GM12878 (cell line): Measurements from ENCODE around the gene PARN. TPM values are rescaled to one million over a fixed set of nuclear protein-coding genes. Genes with fewer than 3 reads are reported as not detected.

Source experiments
- ATAC-seq: fragments of 200-7000 bp; cut with Tn5 transposase; 3 replicates; pipeline ENCODE4 v1.9.1; 2020; ENCODE audit warnings: mild to moderate bottlenecking, moderate library complexity
- Bru-seq: library from RNA; stranded (reverse); fragments of 400-500 nt; gene quantifications from one replicate; lab custom pipeline; 2021; lab: Mats Ljungman, UMichigan
- BruChase-seq, 2 experiments: library from RNA; stranded (reverse); fragments of 400-500 nt; gene quantifications; one replicate each; lab custom pipeline; 2021; lab: Mats Ljungman, UMichigan
- BruUV-seq: library from RNA; stranded (reverse); fragments of 400-500 nt; replicated peaks from 2 replicates; lab custom pipeline; 2021; lab: Mats Ljungman, UMichigan
- CTCF ChIA-PET: fragments of 300-600 bp; sonication (Branson Sonifier 250); formaldehyde crosslinking; extraction: SDS; loops from one replicate; lab custom pipeline; 2021; ENCODE audit warnings: inconsistent platforms; lab: Yijun Ruan, JAX
- POLR2A ChIA-PET: fragments of 350-600 bp; formaldehyde crosslinking; extraction: SDS; loops from one replicate; lab custom pipeline; 2021; ENCODE audit warnings: inconsistent platforms; lab: Charles Lee
- RAD21 ChIA-PET: fragments of 300-600 bp; sonication (Branson Sonifier 250); formaldehyde crosslinking; loops from one replicate; lab custom pipeline; 2023; ENCODE audit warnings: antibody characterized with exemption; ENCODE audit not compliant: unreplicated experiment; lab: Charles Lee
- SMC1A ChIA-PET: fragments of 300-600 bp; sonication (Branson Sonifier 250); formaldehyde crosslinking; loops from one replicate; lab custom pipeline; 2023; ENCODE audit not compliant: unreplicated experiment, uncharacterized antibody; lab: Charles Lee
- DNase-seq: peaks from one replicate; pipeline ENCODE4 v3.0.0-alpha.2; 2011; ENCODE audit warnings: low read depth, low spot score
- FAIRE-seq: peaks from 3 replicates; lab custom pipeline; 2011; peaks lifted over from hg19 to GRCh38; lab: Jason Lieb, UNC
- H2AFZ ChIP-seq: 2 replicates; pipeline ENCODE4 v1.6.0; 2011; ENCODE audit warnings: low read depth, low read length, control low read depth; ENCODE audit not compliant: control insufficient read depth
- H3K27ac ChIP-seq: 2 replicates; pipeline ENCODE4 v1.5.1; 2011; ENCODE audit warnings: control low read depth; ENCODE audit not compliant: control insufficient read depth, insufficient read depth
- H3K27me3 ChIP-seq, 2 experiments: replicated peaks in 1 of 2; 2 replicates each; pipeline versions ENCODE4 v1.6.0 to v1.6.1; 2011; ENCODE audit warnings: low read length in 1 of 2; ENCODE audit not compliant: control insufficient read depth in 2 of 2, insufficient read depth in 2 of 2
- H3K36me3 ChIP-seq, 2 experiments: 2 replicates each; pipeline ENCODE4 v1.5.1; 2011; ENCODE audit warnings: low read length in 1 of 2; ENCODE audit not compliant: control insufficient read depth in 2 of 2, insufficient read depth in 2 of 2
- H3K4me1 ChIP-seq: 2 replicates; pipeline ENCODE4 v1.6.1; 2011; ENCODE audit warnings: mild to moderate bottlenecking, low read length, moderate library complexity, mixed read lengths; ENCODE audit not compliant: control insufficient read depth, insufficient read depth
- H3K4me2 ChIP-seq: 2 replicates; pipeline ENCODE4 v1.6.0; 2011; ENCODE audit warnings: control low read depth; ENCODE audit not compliant: control insufficient read depth, insufficient read depth
- H3K4me3 ChIP-seq: fragments of 200-600 bp; sonication (generic); 2 replicates; pipeline ENCODE4 v1.5.1; 2016
- H3K79me2 ChIP-seq: 2 replicates; pipeline ENCODE4 v1.6.0; 2011; ENCODE audit warnings: low read length; ENCODE audit not compliant: control insufficient read depth, insufficient read depth
- H3K9ac ChIP-seq: 2 replicates; pipeline ENCODE4 v1.8.0; 2011; ENCODE audit warnings: low read length, control low read depth, mixed read lengths; ENCODE audit not compliant: control insufficient read depth, insufficient read depth
- H3K9me3 ChIP-seq: replicated peaks from 3 replicates; pipeline ENCODE4 v1.5.1; 2011; ENCODE audit warnings: mild to moderate bottlenecking, low read length; ENCODE audit not compliant: control insufficient read depth, insufficient read depth
- H4K20me1 ChIP-seq: 2 replicates; pipeline ENCODE4 v1.6.0; 2011; ENCODE audit not compliant: control insufficient read depth, insufficient read depth
- CREM ChIP-seq: IDR thresholded peaks from 2 replicates; pipeline ENCODE4 v1.6.1; 2014; ENCODE audit warnings: antibody characterized with exemption, low read depth
- EP300 ChIP-seq, 2 experiments: fragments of 150-350 bp in 1 of 2; IDR thresholded peaks; 2 replicates each; pipeline ENCODE4 v1.6.1; 2011 to 2012; ENCODE audit warnings: low read depth in 2 of 2, low read length in 2 of 2, borderline replicate concordance in 1 of 2, improper control_type of control experiment in 1 of 2, inconsistent platforms in 1 of 2; ENCODE audit not compliant: control insufficient read depth in 1 of 2
- IKZF2 ChIP-seq, 2 experiments: fragments of 450-650 bp; IDR thresholded peaks; 2 replicates each; pipeline ENCODE4 v1.6.1; 2017; ENCODE audit warnings: mild to moderate bottlenecking in 2 of 2, moderate library complexity in 2 of 2
- RB1 ChIP-seq: fragments of 450-650 bp; formaldehyde crosslinking; IDR thresholded peaks from 2 replicates; pipeline ENCODE4 v1.6.1; 2017; ENCODE audit warnings: mild to moderate bottlenecking, borderline replicate concordance
- SIX5 ChIP-seq: IDR thresholded peaks from 2 replicates; pipeline ENCODE4 v1.6.1; 2011; ENCODE audit warnings: mild to moderate bottlenecking, low read depth, low read length, moderate library complexity; ENCODE audit not compliant: severe bottlenecking
- SUPT20H ChIP-seq: IDR thresholded peaks from 2 replicates; pipeline ENCODE4 v1.6.1; 2011; ENCODE audit warnings: low read depth, mild to moderate bottlenecking, low read length, moderate library complexity, borderline replicate concordance; ENCODE audit not compliant: control insufficient read depth
- TCF12 ChIP-seq: IDR thresholded peaks from 2 replicates; pipeline ENCODE4 v1.6.1; 2011; ENCODE audit warnings: low read depth, mild to moderate bottlenecking, low read length
- WGBS: methylation state at CpG from one replicate; pipeline ENCODE4 v1.1.6; 2016; ENCODE audit warnings: low lambda C conversion rate; ENCODE audit not compliant: insufficient replicate concordance, insufficient coverage; ENCODE audit errors: missing lambda C conversion rate; 5-methylcytosine and 5-hydroxymethylcytosine counted together
- in situ Hi-C: fragments of 300-500 bp; cut with MboI; formaldehyde crosslinking; loops from 9 replicates; pipeline ENCODE4 v1.14.3; 2018; ENCODE audit warnings: mixed read lengths
- intact Hi-C: fragments of 100-400 bp; cut with micrococcal nuclease; formaldehyde crosslinking; loops from one replicate; pipeline ENCODE4 v1.14.2; 2022; ENCODE audit not compliant: unreplicated experiment
- long read RNA-seq, 2 experiments: library from polyadenylated mRNA; unstranded; transcript quantifications; one replicate each; pipeline ENCODE4 v2.0.0, GENCODE V29; 2019 to 2020
- polyA minus RNA-seq, 3 experiments: library from RNA; depleted of rRNA, polyadenylated mRNA; stranded (reverse); fragments of >200 nt; gene quantifications; 2 replicates each; pipeline ENCODE4 v1.2.3, GENCODE V29; 2011
- polyA plus RNA-seq, 11 experiments: library from polyadenylated mRNA; depleted of rRNA in 4 of 11; unstranded in 6 of 11; stranded (reverse) in 5 of 11; fragments of >200 nt; fragmentation: Nextera tagmentation in 4 of 11; fragmentation: Illumina TruSeq in 1 of 11; extraction: Ambion mirVana in 4 of 11; extraction: Trizol in 1 of 11; gene quantifications; 1 replicate in 1 of 11; 2 replicates in 10 of 11; pipeline versions ENCODE4 v1.2.1 to v1.2.3, GENCODE V29; 2011 to 2016; ENCODE audit warnings: inconsistent platforms in 2 of 11, missing spikeins in 2 of 11, low read depth in 1 of 11
- total RNA-seq, 4 experiments: library from RNA; depleted of rRNA in 3 of 4; stranded (reverse); fragments of >200 nt in 3 of 4; fragmentation: Illumina TruSeq in 1 of 4; extraction: Trizol in 1 of 4; gene quantifications; 2 replicates each; pipeline versions ENCODE4 v1.2.1 to v1.2.3, GENCODE V29; 2013 to 2021
- TF ChIP-seq, protein P1 (sequence below): fragments of 450-650 bp; IDR thresholded peaks from 2 replicates; pipeline ENCODE4 v1.6.1; 2017; ENCODE audit warnings: borderline replicate concordance
- TF ChIP-seq, protein P2 (sequence below): fragments of 150-350 bp; IDR thresholded peaks from 2 replicates; pipeline ENCODE4 v1.6.1; 2016; ENCODE audit warnings: low read depth, low read length

PARN gene, protein sequence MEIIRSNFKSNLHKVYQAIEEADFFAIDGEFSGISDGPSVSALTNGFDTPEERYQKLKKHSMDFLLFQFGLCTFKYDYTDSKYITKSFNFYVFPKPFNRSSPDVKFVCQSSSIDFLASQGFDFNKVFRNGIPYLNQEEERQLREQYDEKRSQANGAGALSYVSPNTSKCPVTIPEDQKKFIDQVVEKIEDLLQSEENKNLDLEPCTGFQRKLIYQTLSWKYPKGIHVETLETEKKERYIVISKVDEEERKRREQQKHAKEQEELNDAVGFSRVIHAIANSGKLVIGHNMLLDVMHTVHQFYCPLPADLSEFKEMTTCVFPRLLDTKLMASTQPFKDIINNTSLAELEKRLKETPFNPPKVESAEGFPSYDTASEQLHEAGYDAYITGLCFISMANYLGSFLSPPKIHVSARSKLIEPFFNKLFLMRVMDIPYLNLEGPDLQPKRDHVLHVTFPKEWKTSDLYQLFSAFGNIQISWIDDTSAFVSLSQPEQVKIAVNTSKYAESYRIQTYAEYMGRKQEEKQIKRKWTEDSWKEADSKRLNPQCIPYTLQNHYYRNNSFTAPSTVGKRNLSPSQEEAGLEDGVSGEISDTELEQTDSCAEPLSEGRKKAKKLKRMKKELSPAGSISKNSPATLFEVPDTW
- total RNA-seq (2013; cell fraction: nucleolus; rRNA removed) = 122 and 158 TPM in 2 replicates
- 33.5 and 39.0 TPM in 2 replicates for total RNA-seq (2014; rRNA removed)
- 53.1 and 57.1 TPM in 2 replicates for total RNA-seq (2014; rRNA removed; fragmentation: Illumina TruSeq; extraction: Trizol)
- 39.4 and 41.4 TPM in 2 replicates for total RNA-seq (2021)
- polyA plus RNA-seq (2011; ENCODE audit: low read depth) = 18.8 TPM
- 42.4 and 47.9 TPM in 2 replicates for polyA plus RNA-seq (2011; rRNA removed)
- polyA plus RNA-seq (2011; cell fraction: cytosol; rRNA removed) = 31.2 and 38.5 TPM in 2 replicates
- polyA plus RNA-seq (2011; cell fraction: nucleus; rRNA removed) = 22.1 and 25.3 TPM in 2 replicates
- polyA plus RNA-seq (2012) = 23.8 and 27.7 TPM in 2 replicates
- polyA plus RNA-seq (2014; fragmentation: Illumina TruSeq; extraction: Trizol) = 65.7 and 83.0 TPM in 2 replicates
- polyA plus RNA-seq (2014; fragmentation: Nextera tagmentation; extraction: Ambion mirVana) = 10 to 100 TPM; 15.6 to 25.1 TPM
- 36.8 and 53.0 TPM in 2 replicates for polyA plus RNA-seq (2014; rRNA removed)
- polyA plus RNA-seq (2016; fragmentation: Nextera tagmentation; extraction: Ambion mirVana) = 10 to 100 TPM; 76.6 to 77.3 TPM
- 33.8 and 45.3 TPM in 2 replicates for polyA minus RNA-seq (2011; rRNA and poly(A)+ RNA removed)
- polyA minus RNA-seq (2011; cell fraction: cytosol; rRNA and poly(A)+ RNA removed) = 15.8 and 16.2 TPM in 2 replicates
- polyA minus RNA-seq (2011; cell fraction: nucleus; rRNA and poly(A)+ RNA removed) = 25.9 and 42.6 TPM in 2 replicates
- percentile 78 among the genes with signal in this experiment for Bru-seq, nascent RNA
- percentile 73 among the genes with signal in this experiment for BruChase-seq, experiment 1, labeled RNA remaining after a 6-hour chase
- BruChase-seq, experiment 2, labeled RNA remaining after a 2-hour chase = percentile 69 among the genes with signal in this experiment
- long read RNA-seq, experiment 1, transcript PARN-203 (24 exons, 3,078 nt) = major isoform, 30 of 57 reads
- long read RNA-seq, experiment 1, partial matches to known transcripts = 7 of 57 reads
- long read RNA-seq, experiment 1, other reads (novel, unspliced or antisense) = 18 of 57 reads
- long read RNA-seq, experiment 2, transcript PARN-203 (24 exons, 3,078 nt) = major isoform, 134 of 257 reads
- long read RNA-seq, experiment 2, transcript PARN-201 (24 exons, 2,100 nt) = minor isoform, 6 of 257 reads
- long read RNA-seq, experiment 2, partial matches to known transcripts = 54 of 257 reads
- long read RNA-seq, experiment 2, other reads (novel, unspliced or antisense) = 62 of 257 reads

DNA sequence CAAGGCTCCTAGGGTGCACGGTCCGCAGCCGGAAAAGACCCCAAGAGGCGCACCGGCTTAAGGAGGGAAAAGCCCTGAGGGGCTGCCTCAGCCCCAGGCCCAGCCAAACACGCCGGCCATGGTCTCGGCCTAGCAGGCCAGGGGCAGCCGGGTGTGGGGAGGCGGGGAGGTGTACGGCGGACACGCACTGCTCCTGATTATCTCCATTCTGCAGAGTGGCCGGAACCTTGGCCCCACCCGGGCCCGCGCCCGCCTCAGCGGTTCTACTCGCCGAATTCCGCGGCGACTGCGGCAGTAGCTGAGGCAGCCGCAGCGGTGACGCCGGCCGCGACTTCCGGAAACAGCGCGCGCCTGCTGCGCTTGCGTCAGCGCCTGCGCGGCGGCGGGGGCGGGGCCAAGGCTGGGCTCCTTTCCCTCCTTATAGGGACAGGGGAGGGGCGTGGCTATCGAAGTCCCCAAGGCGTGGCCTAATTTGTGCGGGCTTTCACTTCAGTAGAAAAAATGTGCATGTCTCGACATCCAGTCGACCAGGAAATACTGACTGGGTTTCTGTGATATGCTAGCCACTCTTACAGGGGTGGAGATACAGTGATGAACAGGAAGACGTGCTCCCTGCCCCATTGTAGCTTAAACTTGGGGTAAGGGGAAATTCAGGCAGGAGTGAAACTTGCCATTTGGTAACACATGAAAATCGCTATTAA, at the start of gene PARN:
Gene PARN, minus strand, starts transcription at position 342 of the 701 bp plus-strand sequence. Its CDS starts 135 bp downstream, at position 207.
- H3K4me1 ChIP-seq = peaks cover 12% of the 10 kb centered on the region
- in situ Hi-C loops (loop anchor here (25.0 kb wide), 2 partner anchors 457 to 1007 kb away; partner anchors contain the start of genes MARF1 and RRN3), intact Hi-C loops (loop anchor here (2.0 to 5.0 kb wide), 3 partner anchors 21 to 673 kb away; no protein-coding TSS in a partner anchor)
- FAIRE-seq (peak; percentile 80), ATAC-seq (peak; percentile 68), DNase-seq (peak; percentile 89)
- peak within 1 kb of the TSS; percentile 93 for H3K9ac ChIP-seq
- POLR2A ChIA-PET = interaction anchor here (0.6 to 2.4 kb wide), 9 partner anchors 9 to 325 kb away, joined by 3 to 14 read pairs (median 3); no protein-coding TSS in a partner anchor
- H3K4me3 ChIP-seq = peak within 1 kb of the TSS; percentile 96
- peak within 1 kb of the TSS; percentile 84 for H3K4me2 ChIP-seq
- H3K9me3 ChIP-seq = no peaks in the 10 kb centered on the region
- no peaks in the 10 kb centered on the region for H4K20me1 ChIP-seq
- CTCF ChIA-PET = interaction anchor here (1.2 kb wide), 1 partner anchor 41 kb away, joined by 3 read pairs; no protein-coding TSS in a partner anchor
- SMC1A ChIA-PET = interaction anchor here (1.1 to 4.1 kb wide), 4 partner anchors 20 to 41 kb away, joined by 3 to 22 read pairs (median 6); no protein-coding TSS in a partner anchor
- H3K79me2 ChIP-seq = peaks cover 50% of the 10 kb centered on the region
- peak within 1 kb of the TSS; percentile 80 for H2AFZ ChIP-seq
- H3K27me3 ChIP-seq = no peaks in the 10 kb centered on the region
- BruUV-seq = no TSS peak
- peaks cover 0 to 5% of the 10 kb centered on the region in 2 experiments; a peak in 2 of 4 replicates for H3K36me3 ChIP-seq
- 3% methylated on average over 47 of the region's 51 CpGs for WGBS
- RAD21 ChIA-PET = interaction anchor here (0.7 to 1.9 kb wide), 4 partner anchors 22 to 43 kb away, joined by 3 to 6 read pairs (median 4); no protein-coding TSS in a partner anchor
- peak within 1 kb of the TSS; percentile 74 for H3K27ac ChIP-seq
- TF ChIP-seq SUPT20H (no peak), SIX5 (no peak), EP300 (IDR thresholded peaks at IDR 0.05; ENCODE audit: borderline replicate concordance in 1 of 2, control insufficient read depth in 1 of 2, low read depth in 2 of 2, low read length in 2 of 2) (no peak), TCF12 (peak; percentile 60; the same call in 1 of the 2 replicates), IKZF2 (IDR thresholded peaks at IDR 0.05) (no peak), RB1 (peak; percentile 44; the same call in 1 of the 2 replicates), CREM (peak; percentile 71)
- TF ChIP-seq, protein P1, sequence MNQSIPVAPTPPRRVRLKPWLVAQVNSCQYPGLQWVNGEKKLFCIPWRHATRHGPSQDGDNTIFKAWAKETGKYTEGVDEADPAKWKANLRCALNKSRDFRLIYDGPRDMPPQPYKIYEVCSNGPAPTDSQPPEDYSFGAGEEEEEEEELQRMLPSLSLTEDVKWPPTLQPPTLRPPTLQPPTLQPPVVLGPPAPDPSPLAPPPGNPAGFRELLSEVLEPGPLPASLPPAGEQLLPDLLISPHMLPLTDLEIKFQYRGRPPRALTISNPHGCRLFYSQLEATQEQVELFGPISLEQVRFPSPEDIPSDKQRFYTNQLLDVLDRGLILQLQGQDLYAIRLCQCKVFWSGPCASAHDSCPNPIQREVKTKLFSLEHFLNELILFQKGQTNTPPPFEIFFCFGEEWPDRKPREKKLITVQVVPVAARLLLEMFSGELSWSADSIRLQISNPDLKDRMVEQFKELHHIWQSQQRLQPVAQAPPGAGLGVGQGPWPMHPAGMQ = peak; percentile 34; the same call in 1 of the 2 replicates
- TF ChIP-seq, protein P2, sequence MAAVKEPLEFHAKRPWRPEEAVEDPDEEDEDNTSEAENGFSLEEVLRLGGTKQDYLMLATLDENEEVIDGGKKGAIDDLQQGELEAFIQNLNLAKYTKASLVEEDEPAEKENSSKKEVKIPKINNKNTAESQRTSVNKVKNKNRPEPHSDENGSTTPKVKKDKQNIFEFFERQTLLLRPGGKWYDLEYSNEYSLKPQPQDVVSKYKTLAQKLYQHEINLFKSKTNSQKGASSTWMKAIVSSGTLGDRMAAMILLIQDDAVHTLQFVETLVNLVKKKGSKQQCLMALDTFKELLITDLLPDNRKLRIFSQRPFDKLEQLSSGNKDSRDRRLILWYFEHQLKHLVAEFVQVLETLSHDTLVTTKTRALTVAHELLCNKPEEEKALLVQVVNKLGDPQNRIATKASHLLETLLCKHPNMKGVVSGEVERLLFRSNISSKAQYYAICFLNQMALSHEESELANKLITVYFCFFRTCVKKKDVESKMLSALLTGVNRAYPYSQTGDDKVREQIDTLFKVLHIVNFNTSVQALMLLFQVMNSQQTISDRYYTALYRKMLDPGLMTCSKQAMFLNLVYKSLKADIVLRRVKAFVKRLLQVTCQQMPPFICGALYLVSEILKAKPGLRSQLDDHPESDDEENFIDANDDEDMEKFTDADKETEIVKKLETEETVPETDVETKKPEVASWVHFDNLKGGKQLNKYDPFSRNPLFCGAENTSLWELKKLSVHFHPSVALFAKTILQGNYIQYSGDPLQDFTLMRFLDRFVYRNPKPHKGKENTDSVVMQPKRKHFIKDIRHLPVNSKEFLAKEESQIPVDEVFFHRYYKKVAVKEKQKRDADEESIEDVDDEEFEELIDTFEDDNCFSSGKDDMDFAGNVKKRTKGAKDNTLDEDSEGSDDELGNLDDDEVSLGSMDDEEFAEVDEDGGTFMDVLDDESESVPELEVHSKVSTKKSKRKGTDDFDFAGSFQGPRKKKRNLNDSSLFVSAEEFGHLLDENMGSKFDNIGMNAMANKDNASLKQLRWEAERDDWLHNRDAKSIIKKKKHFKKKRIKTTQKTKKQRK = no peak
